Natural killer cell treated with Interleukin-12 subunit alpha and Interleukin-12 subunit beta and Interleukin-15 and Interleukin-18, amount 100 ng/mL, for 72 hours (primary cell): ENCODE data around the gene TOMM6. TPM values are rescaled to one million over a fixed set of nuclear protein-coding genes. Genes with fewer than 3 reads are reported as not detected.
"Not testable (repeated sequence)": the region's sequence is repeated elsewhere in the genome, so short reads cannot be mapped to it uniquely, and the experiment has no call there.

Experiments
- ATAC-seq, 2 donors: fragments of 150-1000 bp; cut with Tn5 transposase in 1 of 2; sonication (Bioruptor Pico), chemical (Tn5 transposase) in 1 of 2; 2 replicates each; pipeline ENCODE4 v1.10.0; 2021
- DNase-seq: peaks from one replicate; pipeline ENCODE4 v3.0.0; 2022; ENCODE audit warnings: low spot score
- H3K27ac Mint-ChIP-seq, 2 donors: 1 replicate in 1 of 2; 2 replicates in 1 of 2; pipeline ENCODE4 v1.8.0; 2022; ENCODE audit warnings: mixed read lengths in 2 of 2, mild to moderate bottlenecking in 1 of 2, moderate library complexity in 1 of 2
- H3K27me3 Mint-ChIP-seq, 2 donors: 1 replicate in 1 of 2; 2 replicates in 1 of 2; pipeline ENCODE4 v1.8.0; 2022; ENCODE audit warnings: mixed read lengths in 2 of 2
- H3K36me3 Mint-ChIP-seq: one replicate; pipeline ENCODE4 v1.8.0; 2022; ENCODE audit warnings: mixed read lengths
- H3K4me1 Mint-ChIP-seq, 2 donors: 1 replicate in 1 of 2; 2 replicates in 1 of 2; pipeline ENCODE4 v1.8.0; 2022; ENCODE audit warnings: low read depth in 2 of 2, mixed read lengths in 2 of 2, mild to moderate bottlenecking in 1 of 2
- H3K4me3 Mint-ChIP-seq: one replicate; pipeline ENCODE4 v1.8.0; 2022; ENCODE audit warnings: mixed read lengths
- H3K9me3 Mint-ChIP-seq: 2 replicates; pipeline ENCODE4 v1.8.0; 2022; ENCODE audit warnings: mixed read lengths
- total RNA-seq, 2 donors: library from RNA; stranded (reverse); gene quantifications; one replicate each; pipeline ENCODE4 v1.2.3, GENCODE V29; 2022

TOMM6 gene
- total RNA-seq, 2 donors from 2014 or later, result 208 to 284 TPM

- no peak overlapping the region for H3K27ac Mint-ChIP-seq
Observed at GRCh38 chr6:41785689-41786450, 1.6 kb upstream of the TOMM6 start.

GRCh38 chr6:41786451-41787218 is 859 bp upstream of the TOMM6 start:
- Mint-ChIP-seq H3K4me3 (peak overlapping the region; percentile 95), H3K4me1 (peaks cover 10% of the 10 kb centered on the region in 2 donors), H3K27me3 (no peaks in the 10 kb centered on the region), H3K36me3 (peaks cover 11% of the 10 kb centered on the region), H3K27ac (peak overlapping the region; percentile 91), H3K9me3 (no peaks in the 10 kb centered on the region)
- peak; percentile 88 to 91 for ATAC-seq
- DNase-seq, result peak; percentile 93

More at GRCh38 chr6:41785689-41786450, 1.6 kb upstream of the TOMM6 start:
- DNase-seq, result no peak
- Mint-ChIP-seq H3K9me3 (no peaks in the 10 kb centered on the region), H3K27me3 (no peaks in the 10 kb centered on the region), H3K4me1 (peaks cover 10 to 15% of the 10 kb centered on the region in 2 donors), H3K4me3 (peak overlapping the region; percentile 95), H3K36me3 (peaks cover 11% of the 10 kb centered on the region)
- no peak for ATAC-seq

GRCh38 chr6:41789390-41789724 is 1.9 kb downstream of the TOMM6 start:
- Mint-ChIP-seq H3K27me3 (no peaks in the 10 kb centered on the region), H3K4me1 (peaks cover 10% of the 10 kb centered on the region in 2 donors), H3K27ac (peak overlapping the region; percentile 91), H3K9me3 (no peaks in the 10 kb centered on the region), H3K36me3 (peaks cover 11% of the 10 kb centered on the region), H3K4me3 (peak overlapping the region; percentile 95)
- no peak for ATAC-seq
- DNase-seq, result no peak

DNA sequence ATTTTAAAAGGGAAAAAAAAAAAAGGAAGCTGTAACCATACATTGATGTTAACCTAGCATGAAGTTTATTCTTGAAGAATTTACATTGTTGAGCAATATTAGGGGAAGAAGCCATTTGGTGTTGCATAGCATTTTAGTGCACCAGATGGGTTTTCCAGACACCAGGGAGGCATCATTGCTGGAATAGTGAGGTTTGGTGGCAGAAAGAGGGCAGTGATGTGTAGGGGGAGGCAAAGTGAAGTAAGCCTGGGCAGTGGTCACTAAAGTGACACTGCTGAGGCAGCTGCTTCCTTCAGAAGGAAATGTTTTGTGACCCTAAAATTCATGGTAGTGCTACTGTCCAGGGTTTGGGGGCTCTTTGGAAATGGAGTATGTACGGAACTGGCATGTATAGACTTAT is 2.6 kb downstream of the TOMM6 start:
- Mint-ChIP-seq H3K27me3 (no peaks in the 10 kb centered on the region), H3K36me3 (peaks cover 11% of the 10 kb centered on the region), H3K27ac (peak overlapping the region; percentile 91)

GRCh38 chr6:41791305-41791704 is 3.8 kb downstream of the TOMM6 start:
- no peak for ATAC-seq
- Mint-ChIP-seq H3K4me3 (no peak overlapping the region), H3K36me3 (peaks cover 11% of the 10 kb centered on the region), H3K27me3 (no peaks in the 10 kb centered on the region), H3K27ac (no peak overlapping the region), H3K9me3 (no peaks in the 10 kb centered on the region), H3K4me1 (peaks cover 10% of the 10 kb centered on the region in 2 donors)
- no peak for DNase-seq

More for the DNA sequence above, 2.6 kb downstream of the TOMM6 start:
- Mint-ChIP-seq H3K4me1 (peaks cover 10% of the 10 kb centered on the region in 2 donors), H3K4me3 (peak overlapping the region; percentile 95), H3K9me3 (no peaks in the 10 kb centered on the region)
- no peak for DNase-seq
- no peak for ATAC-seq

DNA sequence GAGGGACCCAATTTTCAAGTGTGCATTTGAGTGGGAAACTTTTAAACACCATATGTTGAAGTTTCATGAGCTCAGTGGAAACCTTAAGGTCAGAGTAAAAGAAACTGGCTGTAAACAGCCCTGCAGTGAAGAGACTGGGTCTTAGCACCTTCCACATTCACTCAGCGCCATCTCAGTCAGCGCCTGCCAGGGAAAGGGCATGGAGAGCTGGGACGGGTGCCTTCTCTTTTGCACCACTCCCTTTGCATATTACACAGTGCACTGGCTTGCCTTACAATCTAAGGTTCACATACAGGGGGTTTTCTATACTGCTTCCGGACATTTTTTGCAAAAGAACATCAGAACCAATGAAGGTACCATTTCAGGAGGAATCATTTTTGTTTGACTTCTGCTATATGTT is 4.5 kb downstream of the TOMM6 start:
- Mint-ChIP-seq H3K4me1 (peaks cover 10% of the 10 kb centered on the region in 2 donors), H3K9me3 (no peaks in the 10 kb centered on the region), H3K36me3 (peaks cover 11% of the 10 kb centered on the region)

GRCh38 chr6:41796474-41796873 is 9.0 kb downstream of the TOMM6 start:
- no peaks in the 10 kb centered on the region for H3K9me3 Mint-ChIP-seq

More for the DNA sequence above, 4.5 kb downstream of the TOMM6 start:
- Mint-ChIP-seq H3K27ac (no peak overlapping the region), H3K27me3 (no peaks in the 10 kb centered on the region), H3K4me3 (no peak overlapping the region)
- no peak for ATAC-seq
- DNase-seq, result no peak

DNA sequence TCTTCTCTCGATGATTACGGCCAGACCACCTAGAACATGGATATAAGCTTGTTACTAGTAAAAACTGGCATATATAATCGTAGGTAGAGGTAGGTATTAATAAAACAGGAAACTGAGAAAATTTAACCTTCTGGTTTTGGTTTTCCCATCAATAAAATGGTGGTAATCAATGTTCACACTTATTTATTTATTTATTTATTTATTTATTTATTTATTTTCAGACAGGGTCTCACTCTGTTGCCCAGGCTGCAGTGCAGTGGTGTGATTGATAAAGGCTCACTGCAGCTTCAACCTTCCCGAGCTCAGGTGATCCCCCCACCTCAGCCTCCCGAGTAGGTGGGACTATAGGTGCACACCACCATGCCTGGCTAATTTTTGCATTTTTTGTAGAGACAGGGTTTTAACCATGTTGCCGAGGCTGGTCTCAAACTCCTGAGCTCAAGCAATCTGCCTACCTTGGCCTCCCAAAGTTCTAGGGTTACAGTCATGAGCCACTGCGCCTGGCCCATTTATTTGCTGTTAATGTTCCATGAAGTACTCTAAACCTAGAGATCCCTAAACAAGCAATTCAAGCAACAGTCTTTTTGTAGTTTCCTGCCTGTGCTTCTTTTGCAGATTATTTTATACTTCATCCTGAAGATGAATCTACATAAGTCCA is 11.5 kb downstream of the TOMM6 start:
- H3K4me1 Mint-ChIP-seq, result no peaks in the 10 kb centered on the region
- no peaks in the 10 kb centered on the region for H3K27me3 Mint-ChIP-seq
- DNase-seq (no peak), ATAC-seq (no peak)
- no peaks in the 10 kb centered on the region for H3K36me3 Mint-ChIP-seq
- no peak overlapping the region for H3K27ac Mint-ChIP-seq
- no peak overlapping the region for H3K4me3 Mint-ChIP-seq
- H3K9me3 Mint-ChIP-seq, result no peaks in the 10 kb centered on the region

More at GRCh38 chr6:41796474-41796873, 9.0 kb downstream of the TOMM6 start:
- Mint-ChIP-seq H3K4me1 (no peaks in the 10 kb centered on the region), H3K27ac (no peak overlapping the region), H3K36me3 (no peaks in the 10 kb centered on the region), H3K4me3 (no peak overlapping the region), H3K27me3 (no peaks in the 10 kb centered on the region)
- ATAC-seq (no peak), DNase-seq (no peak)

- no peak for DNase-seq
- no peaks in the 10 kb centered on the region for H3K36me3 Mint-ChIP-seq
- no peak for ATAC-seq
- H3K27me3 Mint-ChIP-seq, result no peaks in the 10 kb centered on the region
- H3K27ac Mint-ChIP-seq, result no peak overlapping the region
- H3K9me3 Mint-ChIP-seq, result no peaks in the 10 kb centered on the region
- peaks cover 0 to 4% of the 10 kb centered on the region in 2 donors for H3K4me1 Mint-ChIP-seq
- no peak overlapping the region for H3K4me3 Mint-ChIP-seq
Observed at GRCh38 chr6:41799559-41799911, 12.0 kb downstream of the TOMM6 start.

GRCh38 chr6:41801380-41801779 is 13.9 kb downstream of the TOMM6 start:
- Mint-ChIP-seq H3K9me3 (no peaks in the 10 kb centered on the region), H3K4me1 (peaks cover 0 to 4% of the 10 kb centered on the region in 2 donors), H3K27me3 (no peaks in the 10 kb centered on the region), H3K27ac (no peak overlapping the region), H3K4me3 (no peak overlapping the region), H3K36me3 (no peaks in the 10 kb centered on the region)
- ATAC-seq (no peak), DNase-seq (no peak)

GRCh38 chr6:41805830-41806774 is 18.6 kb downstream of the TOMM6 start:
- Mint-ChIP-seq H3K27ac (no peak overlapping the region), H3K9me3 (no peaks in the 10 kb centered on the region), H3K4me1 (peaks cover 0 to 4% of the 10 kb centered on the region in 2 donors), H3K36me3 (no peaks in the 10 kb centered on the region), H3K27me3 (no peaks in the 10 kb centered on the region), H3K4me3 (no peak overlapping the region)
- DNase-seq (no peak), ATAC-seq (peak in 1 of 2 donors; percentile 15)

DNA sequence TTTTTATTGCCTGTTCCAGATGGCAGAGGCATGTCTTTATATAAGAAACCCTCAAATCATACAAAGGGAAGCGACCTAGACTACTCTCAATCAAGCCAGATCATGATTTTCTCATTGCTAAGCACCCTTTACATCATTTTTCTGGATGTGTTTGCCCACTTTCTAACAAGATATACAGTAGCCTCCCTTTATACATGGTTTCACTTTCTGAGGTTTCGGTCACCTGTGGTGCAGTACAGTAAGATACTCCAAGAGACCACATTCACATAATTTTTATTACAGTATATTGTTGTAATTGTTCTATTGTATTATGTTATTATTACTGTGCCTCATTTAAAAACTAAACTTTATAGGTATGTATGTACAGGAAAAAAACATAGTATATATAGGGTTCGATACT is 23.6 kb downstream of the TOMM6 start:
- Mint-ChIP-seq H3K27me3 (no peaks in the 10 kb centered on the region), H3K4me3 (no peak overlapping the region), H3K36me3 (no peaks in the 10 kb centered on the region), H3K27ac (no peak overlapping the region), H3K4me1 (no peaks in the 10 kb centered on the region), H3K9me3 (no peaks in the 10 kb centered on the region)
- no peak for ATAC-seq
- no peak for DNase-seq

DNA sequence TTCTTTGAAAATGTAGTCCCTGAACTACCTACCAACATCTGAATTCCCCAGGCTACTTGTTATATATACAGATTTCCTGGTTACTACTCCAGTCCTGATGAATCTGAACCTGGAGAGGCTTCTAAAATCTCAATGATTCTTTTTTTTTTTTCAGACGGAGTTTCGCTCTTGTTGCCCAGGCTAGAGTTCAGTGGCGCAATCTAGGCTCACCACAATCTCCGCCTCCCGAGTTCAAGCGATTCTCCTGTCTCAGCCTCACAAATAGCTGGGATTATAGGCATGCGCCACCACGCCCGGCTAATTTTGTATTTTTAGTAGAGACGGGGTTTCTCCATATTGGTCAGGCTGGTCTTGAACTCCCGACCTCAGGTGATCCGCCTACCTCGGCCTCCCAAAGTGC is 24.5 kb downstream of the TOMM6 start:
- not testable (repeated sequence) for H3K4me3 Mint-ChIP-seq, H3K27me3 Mint-ChIP-seq, ATAC-seq, H3K36me3 Mint-ChIP-seq, H3K4me1 Mint-ChIP-seq, H3K27ac Mint-ChIP-seq, DNase-seq, H3K9me3 Mint-ChIP-seq
